HepG2 (cell line): Measurements from ENCODE around the gene SMIM24. TPM values are rescaled to one million over a fixed set of nuclear protein-coding genes. Genes with fewer than 3 reads are reported as not detected.

Experiments used
- GABPB1 ChIP-seq: IDR thresholded peaks from 2 replicates; pipeline ENCODE4 v1.6.1; 2016; ENCODE audit warnings: mild to moderate bottlenecking, missing genetic modification reagents, moderate library complexity, missing compliant biosample characterization
- MEF2D ChIP-seq: sonication (generic); formaldehyde crosslinking; IDR thresholded peaks from 2 replicates; pipeline ENCODE4 v1.5.1; 2020; ENCODE audit warnings: mild to moderate bottlenecking, missing genetic modification reagents
- NPAS2 ChIP-seq: sonication (generic); formaldehyde crosslinking; IDR thresholded peaks from 2 replicates; pipeline ENCODE4 v1.8.0; 2022; ENCODE audit warnings: mild to moderate bottlenecking, missing genetic modification reagents, borderline replicate concordance
- PHF8 ChIP-seq: sonication (generic); formaldehyde crosslinking; IDR thresholded peaks from 2 replicates; pipeline ENCODE4 v1.5.0; 2020; ENCODE audit warnings: missing genetic modification reagents
- SAFB2 ChIP-seq: sonication (generic); formaldehyde crosslinking; IDR thresholded peaks from 2 replicates; pipeline ENCODE4 v1.5.1; 2020; ENCODE audit warnings: missing genetic modification reagents, low read depth, mild to moderate bottlenecking, borderline replicate concordance
- SNAPC4 ChIP-seq: sonication (generic); formaldehyde crosslinking; IDR thresholded peaks from 2 replicates; pipeline ENCODE4 v1.4.0; 2020; ENCODE audit warnings: mild to moderate bottlenecking, missing genetic modification reagents
- TAF1 ChIP-seq: sonication (generic); formaldehyde crosslinking; IDR thresholded peaks from 2 replicates; pipeline ENCODE4 v1.4.0; 2020; ENCODE audit warnings: missing genetic modification reagents
- TBX2 ChIP-seq: sonication (generic); formaldehyde crosslinking; IDR thresholded peaks from 2 replicates; pipeline ENCODE4 v1.5.0; 2020; ENCODE audit warnings: missing genetic modification reagents, mild to moderate bottlenecking, borderline replicate concordance
- TOPORS ChIP-seq: sonication (generic); formaldehyde crosslinking; IDR thresholded peaks from 2 replicates; pipeline ENCODE4 v1.8.0; 2023; ENCODE audit warnings: mild to moderate bottlenecking, missing genetic modification reagents
- UBTF ChIP-seq: sonication (generic); formaldehyde crosslinking; IDR thresholded peaks from 2 replicates; pipeline ENCODE4 v1.4.0; 2020; ENCODE audit warnings: mild to moderate bottlenecking, missing genetic modification reagents
- ZBTB8A ChIP-seq: sonication (generic); formaldehyde crosslinking; IDR thresholded peaks from 2 replicates; pipeline ENCODE4 v1.4.0; 2020; ENCODE audit warnings: mild to moderate bottlenecking, low read depth, missing genetic modification reagents, borderline replicate concordance
- ZFX ChIP-seq: sonication (generic); formaldehyde crosslinking; IDR thresholded peaks from 2 replicates; pipeline ENCODE4 v1.4.0; 2020; ENCODE audit warnings: mild to moderate bottlenecking, low read depth, missing genetic modification reagents, moderate library complexity
- ZFY ChIP-seq: sonication (generic); formaldehyde crosslinking; IDR thresholded peaks from 2 replicates; pipeline ENCODE4 v1.4.0; 2020; ENCODE audit warnings: missing genetic modification reagents
- ZNF224 ChIP-seq: sonication (generic); formaldehyde crosslinking; IDR thresholded peaks from 2 replicates; pipeline ENCODE4 v1.5.0; 2020; ENCODE audit warnings: mild to moderate bottlenecking, missing genetic modification reagents
- ZNF556 ChIP-seq: sonication (generic); formaldehyde crosslinking; IDR thresholded peaks from 2 replicates; pipeline ENCODE4 v1.4.0; 2020; ENCODE audit warnings: mild to moderate bottlenecking, missing genetic modification reagents, borderline replicate concordance
- ZNF660 ChIP-seq: sonication (generic); formaldehyde crosslinking; IDR thresholded peaks from 2 replicates; pipeline ENCODE4 v1.5.1; 2020; ENCODE audit warnings: mild to moderate bottlenecking, low read depth, missing genetic modification reagents, borderline replicate concordance
- ZNF672 ChIP-seq: sonication (generic); formaldehyde crosslinking; IDR thresholded peaks from 2 replicates; pipeline ENCODE4 v1.8.1; 2022; ENCODE audit warnings: missing genetic modification reagents
- ZNF782 ChIP-seq: sonication (generic); formaldehyde crosslinking; IDR thresholded peaks from 2 replicates; pipeline ENCODE4 v1.4.0; 2020; ENCODE audit warnings: missing genetic modification reagents, mild to moderate bottlenecking, borderline replicate concordance
- polyA plus RNA-seq, 8 experiments: library from polyadenylated mRNA; depleted of rRNA in 3 of 8; stranded (reverse) in 7 of 8; unstranded in 1 of 8; fragments of >200 nt; fragmentation: Illumina TruSeq in 4 of 8; extraction: Trizol in 4 of 8; gene quantifications; 2 replicates each; pipeline versions ENCODE4 v1.2.1 to v1.2.3, GENCODE V29; 2011 to 2016; ENCODE audit warnings: low read depth in 4 of 8, missing spikeins in 1 of 8, mixed read lengths in 1 of 8; ENCODE audit not compliant: insufficient read depth in 1 of 8
- total RNA-seq, 5 experiments: library from RNA; depleted of rRNA; stranded (reverse); fragments of >200 nt; fragmentation: Illumina TruSeq; extraction: Trizol; gene quantifications; 2 replicates each; pipeline ENCODE4 v1.2.3, GENCODE V29; 2016; ENCODE audit warnings: low read depth in 1 of 5
- TF ChIP-seq, protein P1 (sequence below): sonication (generic); formaldehyde crosslinking; IDR thresholded peaks from 2 replicates; pipeline ENCODE4 v1.5.0; 2020; ENCODE audit warnings: missing genetic modification reagents

SMIM24 gene
- total and polyA plus RNA-seq, 2 of the 13 experiments (the other 11 are each of a cell fraction or from before 2014, with no cell fraction given) = 11.2 to 70.6 TPM

DNA sequence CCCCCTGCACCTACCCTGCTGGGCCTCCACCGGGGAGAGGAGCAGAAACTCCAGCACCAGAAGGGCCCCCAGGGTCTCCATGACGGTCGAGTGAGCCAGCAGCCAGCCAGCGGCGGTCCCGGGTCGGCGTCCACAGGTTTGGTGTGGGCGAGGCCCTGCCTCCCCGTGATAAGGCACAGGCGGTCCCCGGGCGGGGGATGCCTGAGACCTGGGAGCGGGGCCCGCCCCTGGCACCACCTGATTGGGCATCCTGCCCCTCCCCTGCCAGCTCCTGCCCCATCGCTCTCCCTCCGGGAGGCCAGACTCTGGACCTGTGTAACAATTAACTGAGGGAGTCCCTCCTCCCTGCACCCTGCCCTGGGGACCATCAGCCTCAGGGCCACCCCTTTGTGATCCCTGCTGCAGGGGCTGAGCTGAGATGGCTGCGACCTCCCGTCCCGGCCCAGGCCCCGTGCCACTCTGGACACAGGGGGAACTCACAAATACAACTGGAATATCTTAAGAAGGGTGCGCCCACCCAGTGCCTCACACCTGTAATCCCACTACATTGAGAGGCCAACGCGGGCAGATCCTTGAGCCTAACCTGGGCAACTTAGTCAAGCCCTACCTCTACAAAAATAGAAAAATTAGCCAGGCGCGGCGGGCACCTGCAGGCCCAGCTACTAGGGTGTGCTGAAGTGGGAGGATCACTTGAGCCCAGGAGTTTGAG is at the start of gene SMIM24 (continued):
- peak; percentile 46; the same call in 1 of the 2 replicates for TF ChIP-seq GABPB1 (CRISPR knock-in tag)
- no peak for TF ChIP-seq ZNF224 (CRISPR knock-in tag)
- no peak for TF ChIP-seq ZNF660
- no peak for TF ChIP-seq ZNF556 (CRISPR knock-in tag)
- TF ChIP-seq, protein P1, sequence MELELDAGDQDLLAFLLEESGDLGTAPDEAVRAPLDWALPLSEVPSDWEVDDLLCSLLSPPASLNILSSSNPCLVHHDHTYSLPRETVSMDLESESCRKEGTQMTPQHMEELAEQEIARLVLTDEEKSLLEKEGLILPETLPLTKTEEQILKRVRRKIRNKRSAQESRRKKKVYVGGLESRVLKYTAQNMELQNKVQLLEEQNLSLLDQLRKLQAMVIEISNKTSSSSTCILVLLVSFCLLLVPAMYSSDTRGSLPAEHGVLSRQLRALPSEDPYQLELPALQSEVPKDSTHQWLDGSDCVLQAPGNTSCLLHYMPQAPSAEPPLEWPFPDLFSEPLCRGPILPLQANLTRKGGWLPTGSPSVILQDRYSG (CRISPR knock-in tag) = peak; percentile 46; the same call in 1 of the 2 replicates
- TF ChIP-seq SAFB2 (CRISPR knock-in tag) = peak; percentile 38; the same call in 1 of the 2 replicates
- peak; percentile 45; the same call in 1 of the 2 replicates for TF ChIP-seq TAF1 (CRISPR knock-in tag)
- TF ChIP-seq UBTF = peak; percentile 39; the same call in 1 of the 2 replicates
- peak; percentile 59; the same call in 1 of the 2 replicates for TF ChIP-seq MEF2D (CRISPR knock-in tag)
- peak; percentile 59 for TF ChIP-seq ZFY (CRISPR knock-in tag)
- TF ChIP-seq NPAS2 (CRISPR knock-in tag) = no peak
- TF ChIP-seq PHF8 (CRISPR knock-in tag) = peak; percentile 59; the same call in 1 of the 2 replicates
- TF ChIP-seq ZNF672 (CRISPR knock-in tag) = peak; percentile 95
- peak; percentile 49; the same call in 1 of the 2 replicates for TF ChIP-seq TBX2 (CRISPR knock-in tag)
- no peak for TF ChIP-seq SNAPC4 (CRISPR knock-in tag)
- peak; percentile 56; the same call in 1 of the 2 replicates for TF ChIP-seq ZNF782 (CRISPR knock-in tag)
- TF ChIP-seq ZFX (CRISPR knock-in tag) = peak; percentile 71
- no peak for TF ChIP-seq TOPORS (CRISPR knock-in tag)
- no peak for TF ChIP-seq ZBTB8A
